Ammon's horn (tissue), 1 donor: ENCODE results near the gene E2F2.
A peak's percentile ranks its signal among the peaks of the same experiment; 100 is the strongest.

Source experiments
- DNase-seq: peaks from one replicate; pipeline ENCODE4 v3.0.0-alpha.2; 2016; ENCODE audit warnings: low spot score

Gene E2F2

GRCh38 chr1:23562137-23562876, 31.3 kb upstream of the E2F2 start:
- DNase-seq, result peak; percentile 97

GRCh38 chr1:23561813-23562100, 30.7 kb upstream of the E2F2 start:
- DNase-seq, result no peak

GRCh38 chr1:23561076-23561812, 30.2 kb upstream of the E2F2 start:
- DNase-seq, result no peak

GRCh38 chr1:23559985-23560741, 29.1 kb upstream of the E2F2 start:
- DNase-seq, result no peak

- peak; percentile 92 for DNase-seq
Measured at GRCh38 chr1:23559136-23559984, 28.3 kb upstream of the E2F2 start, which contains the start of gene ID3. Gene ID3, minus strand, starts transcription at chr1:23559501. Its CDS starts 75 bp downstream, at chr1:23559426.

GRCh38 chr1:23558872-23559135, 27.8 kb upstream of the E2F2 start:
- DNase-seq, result no peak

- DNase-seq, result no peak
Measured at GRCh38 chr1:23558140-23558871, 27.3 kb upstream of the E2F2 start.

- no peak for DNase-seq
Measured at GRCh38 chr1:23557471-23558124, 26.6 kb upstream of the E2F2 start.

GRCh38 chr1:23556635-23557470, 25.8 kb upstream of the E2F2 start:
- no peak for DNase-seq

GRCh38 chr1:23555986-23556634, 25.1 kb upstream of the E2F2 start:
- no peak for DNase-seq

GRCh38 chr1:23555270-23555985, 24.4 kb upstream of the E2F2 start:
- no peak for DNase-seq

- peak; percentile 85 for DNase-seq
Measured at GRCh38 chr1:23554481-23555269, 23.6 kb upstream of the E2F2 start.

- no peak for DNase-seq
Measured at GRCh38 chr1:23554127-23554480, 23.1 kb upstream of the E2F2 start.

GRCh38 chr1:23553231-23554126, 22.4 kb upstream of the E2F2 start:
- DNase-seq, result no peak

- DNase-seq, result no peak
Measured at GRCh38 chr1:23551849-23552248, 20.8 kb upstream of the E2F2 start.

GRCh38 chr1:23548704-23549143, 17.7 kb upstream of the E2F2 start:
- no peak for DNase-seq
